GM12874 (cell line): Measurements from ENCODE around the gene TOX3.

Experiments
- CTCF ChIP-seq: IDR thresholded peaks from 2 replicates; pipeline ENCODE4 v1.5.1; 2011; ENCODE audit warnings: low read depth, mild to moderate bottlenecking, control low read depth, low read length, moderate library complexity; ENCODE audit not compliant: insufficient read depth

The TOX3 gene

GRCh38 chr16:52561910-52562741 is 15.2 kb upstream of the TOX3 start:
- no peak for TF ChIP-seq CTCF

- no peak for TF ChIP-seq CTCF
Measured at GRCh38 chr16:52558448-52558847, 11.5 kb upstream of the TOX3 start.

GRCh38 chr16:52557236-52557635 is 10.3 kb upstream of the TOX3 start:
- no peak for TF ChIP-seq CTCF

- TF ChIP-seq CTCF = no peak
Measured at GRCh38 chr16:52556083-52556482, 9.1 kb upstream of the TOX3 start.

GRCh38 chr16:52555572-52555971 is 8.6 kb upstream of the TOX3 start:
- TF ChIP-seq CTCF = no peak

GRCh38 chr16:52554334-52554733 is 7.4 kb upstream of the TOX3 start:
- no peak for TF ChIP-seq CTCF

GRCh38 chr16:52553322-52553721 is 6.4 kb upstream of the TOX3 start:
- no peak for TF ChIP-seq CTCF
